GM12875 (cell line): ENCODE measurements around the gene TBC1D22B.

Source experiments
- H3K4me3 ChIP-seq: one replicate; pipeline ENCODE4 v1.5.1; 2011; ENCODE audit warnings: low read depth, low read length, control low read depth
- TF ChIP-seq, protein P1 (sequence below): IDR thresholded peaks from 2 replicates; pipeline ENCODE4 v1.5.1; 2011; ENCODE audit warnings: low read depth, mild to moderate bottlenecking, control low read depth, inconsistent platforms, low read length, moderate library complexity, borderline replicate concordance; ENCODE audit not compliant: insufficient read depth

The TBC1D22B gene

DNA sequence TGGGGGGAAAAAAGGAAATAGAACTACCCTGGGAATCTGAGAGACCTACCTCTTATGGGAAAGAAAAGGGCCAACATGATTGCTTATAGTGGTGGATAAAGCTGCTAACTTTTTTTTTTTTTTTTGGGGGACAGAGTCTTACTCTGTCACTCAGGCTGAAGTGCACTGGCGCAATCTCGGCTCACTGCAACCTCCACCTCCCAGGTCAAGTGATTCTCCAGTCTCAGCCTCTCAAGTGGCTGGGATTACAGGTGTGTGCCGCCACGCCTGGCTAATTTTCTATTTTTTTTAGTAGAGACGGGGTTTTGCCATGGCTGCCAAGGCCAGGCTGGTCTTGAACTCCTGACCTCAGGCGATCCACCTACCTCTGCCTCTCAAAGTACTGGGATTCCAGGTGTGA, 39.5 kb upstream of the TBC1D22B start:
- H3K4me3 ChIP-seq, result no peak overlapping the region
- TF ChIP-seq, protein P1, sequence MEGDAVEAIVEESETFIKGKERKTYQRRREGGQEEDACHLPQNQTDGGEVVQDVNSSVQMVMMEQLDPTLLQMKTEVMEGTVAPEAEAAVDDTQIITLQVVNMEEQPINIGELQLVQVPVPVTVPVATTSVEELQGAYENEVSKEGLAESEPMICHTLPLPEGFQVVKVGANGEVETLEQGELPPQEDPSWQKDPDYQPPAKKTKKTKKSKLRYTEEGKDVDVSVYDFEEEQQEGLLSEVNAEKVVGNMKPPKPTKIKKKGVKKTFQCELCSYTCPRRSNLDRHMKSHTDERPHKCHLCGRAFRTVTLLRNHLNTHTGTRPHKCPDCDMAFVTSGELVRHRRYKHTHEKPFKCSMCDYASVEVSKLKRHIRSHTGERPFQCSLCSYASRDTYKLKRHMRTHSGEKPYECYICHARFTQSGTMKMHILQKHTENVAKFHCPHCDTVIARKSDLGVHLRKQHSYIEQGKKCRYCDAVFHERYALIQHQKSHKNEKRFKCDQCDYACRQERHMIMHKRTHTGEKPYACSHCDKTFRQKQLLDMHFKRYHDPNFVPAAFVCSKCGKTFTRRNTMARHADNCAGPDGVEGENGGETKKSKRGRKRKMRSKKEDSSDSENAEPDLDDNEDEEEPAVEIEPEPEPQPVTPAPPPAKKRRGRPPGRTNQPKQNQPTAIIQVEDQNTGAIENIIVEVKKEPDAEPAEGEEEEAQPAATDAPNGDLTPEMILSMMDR, result no peak

GRCh38 chr6:37218511-37218910, 39.1 kb upstream of the TBC1D22B start:
- TF ChIP-seq, protein P1, result no peak
- no peak overlapping the region for H3K4me3 ChIP-seq

DNA sequence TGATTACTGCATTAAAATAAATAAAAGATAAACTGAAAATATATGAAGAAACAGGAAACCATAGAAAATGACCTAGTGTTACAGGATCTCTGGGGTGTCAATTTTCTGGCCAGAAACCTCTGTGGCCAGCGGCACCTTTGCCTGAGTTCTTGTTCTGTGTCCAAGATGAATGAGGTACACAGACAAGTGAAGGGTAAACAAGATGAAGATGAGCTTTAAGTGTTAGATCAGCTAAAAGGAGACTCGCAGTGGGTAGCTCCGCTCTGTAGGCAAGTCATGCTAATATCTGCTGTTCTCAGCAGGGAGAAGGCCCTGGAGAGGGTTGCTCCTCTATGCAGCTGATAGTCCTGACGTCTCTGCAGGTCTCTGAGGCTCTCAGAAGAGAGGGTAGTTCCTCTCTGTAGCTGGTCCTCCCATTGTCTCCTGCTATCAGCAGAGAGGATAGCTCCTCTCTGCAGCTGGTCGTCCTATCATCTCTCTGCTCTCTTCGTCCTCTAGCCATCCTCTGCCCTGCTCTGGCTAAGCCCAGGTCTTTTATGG, 35.9 kb upstream of the TBC1D22B start:
- no peak overlapping the region for H3K4me3 ChIP-seq
- TF ChIP-seq, protein P1, result no peak

- H3K4me3 ChIP-seq, result peak overlapping the region; percentile 52
- TF ChIP-seq, protein P1, result no peak
Observed at GRCh38 chr6:37222125-37222967, 35.2 kb upstream of the TBC1D22B start.

DNA sequence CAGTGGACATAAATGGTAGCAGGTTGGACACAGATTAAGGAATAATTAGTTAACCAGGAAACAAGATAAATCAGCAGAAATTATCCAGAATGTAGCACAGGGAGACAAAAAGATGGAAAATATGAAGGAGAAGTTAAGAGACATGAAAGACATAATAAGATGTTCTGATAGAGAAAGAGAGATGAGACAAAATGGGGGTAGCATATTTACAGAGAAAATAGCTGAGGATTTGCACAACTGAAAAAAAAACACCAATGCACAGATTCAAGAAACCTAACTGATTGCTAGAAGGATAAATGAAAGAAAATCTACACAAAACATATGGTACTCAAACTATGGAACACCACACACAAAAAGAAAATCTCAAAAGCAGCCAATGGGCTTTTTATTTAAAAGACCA, 34.6 kb upstream of the TBC1D22B start:
- TF ChIP-seq, protein P1, result no peak
- H3K4me3 ChIP-seq, result no peak overlapping the region

DNA sequence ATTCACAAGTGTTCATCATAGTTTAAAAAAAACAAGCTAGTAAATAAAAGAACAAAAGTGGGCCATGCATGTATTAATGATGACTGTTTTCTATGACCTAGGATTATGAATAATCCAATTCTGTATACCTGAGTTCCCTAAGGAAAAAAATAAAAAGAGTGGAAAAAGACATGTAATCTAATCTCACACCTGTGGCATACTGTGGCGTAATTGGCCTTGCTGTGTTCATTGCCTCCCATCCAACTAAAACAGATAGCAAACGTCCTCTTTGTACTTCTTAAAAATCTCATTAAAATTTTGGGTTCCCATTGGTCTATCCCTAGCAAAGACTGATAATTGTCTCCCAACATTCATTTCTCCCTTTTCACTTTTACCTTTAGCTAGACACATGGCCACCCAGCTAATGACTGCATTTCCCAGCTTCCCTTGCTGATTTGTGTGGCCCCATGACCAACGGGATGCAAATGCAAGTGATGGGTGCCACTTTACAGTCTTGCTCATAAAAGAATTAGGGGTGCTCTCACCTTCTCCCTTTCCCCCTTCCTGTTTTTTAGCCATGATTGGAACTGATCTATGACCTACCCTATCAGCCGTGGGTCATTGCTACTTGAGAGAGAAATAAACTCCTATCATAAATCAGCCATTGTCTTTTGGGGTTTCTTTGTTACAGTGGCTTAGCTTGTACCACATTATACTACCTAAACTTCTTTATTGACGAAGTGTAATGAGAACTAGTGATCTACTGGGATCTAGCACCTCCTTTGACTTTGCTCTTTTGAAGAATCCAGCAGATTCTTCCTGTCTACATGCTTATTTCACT, 32.0 kb upstream of the TBC1D22B start:
- no peak overlapping the region for H3K4me3 ChIP-seq
- TF ChIP-seq, protein P1, result no peak
